HG03571 (cell line): ENCODE measurements around the gene MID1.

ENCODE experiments used
- ATAC-seq: cut with Tn5 transposase; IDR thresholded peaks from one replicate; pipeline ENCODE4 v1.9.1; 2021; ENCODE audit not compliant: unreplicated experiment

The MID1 gene

GRCh38 chrX:10578527-10578926 lies 41.9 kb downstream of the MID1 start:
- ATAC-seq, result no peak

GRCh38 chrX:10577853-10578252 lies 42.5 kb downstream of the MID1 start:
- no peak for ATAC-seq

DNA sequence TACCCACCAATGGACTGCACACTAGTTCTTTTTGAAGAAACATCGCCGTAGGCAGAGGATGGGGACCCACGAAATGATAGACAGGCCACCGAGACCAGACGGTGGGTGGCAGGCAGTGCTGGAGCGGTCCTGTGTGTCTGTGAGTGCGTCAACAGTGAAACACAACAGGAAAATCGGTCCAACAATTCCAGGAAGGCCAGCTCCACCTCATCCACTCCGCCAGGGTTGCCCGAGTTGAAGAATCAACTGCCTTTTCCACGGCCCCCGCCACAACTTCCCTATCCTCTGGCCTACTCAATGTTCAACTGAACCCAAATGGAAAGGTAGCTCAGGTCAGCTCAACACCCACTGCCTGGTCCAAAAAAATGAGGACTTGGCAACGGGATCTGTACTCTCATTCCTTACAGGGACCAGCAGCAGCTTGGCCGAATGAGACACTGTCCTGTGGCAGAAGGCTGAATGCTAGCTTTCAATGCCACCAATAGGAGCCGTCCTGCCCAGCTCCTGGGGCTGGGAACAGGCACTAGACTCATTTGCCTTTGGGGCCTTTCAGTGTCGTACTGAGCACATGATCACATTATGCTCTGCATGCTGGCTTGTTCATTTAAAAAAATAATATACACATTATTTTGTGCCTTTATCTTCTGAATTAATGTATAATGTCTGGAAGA lies 43.5 kb downstream of the MID1 start:
- no peak for ATAC-seq

DNA sequence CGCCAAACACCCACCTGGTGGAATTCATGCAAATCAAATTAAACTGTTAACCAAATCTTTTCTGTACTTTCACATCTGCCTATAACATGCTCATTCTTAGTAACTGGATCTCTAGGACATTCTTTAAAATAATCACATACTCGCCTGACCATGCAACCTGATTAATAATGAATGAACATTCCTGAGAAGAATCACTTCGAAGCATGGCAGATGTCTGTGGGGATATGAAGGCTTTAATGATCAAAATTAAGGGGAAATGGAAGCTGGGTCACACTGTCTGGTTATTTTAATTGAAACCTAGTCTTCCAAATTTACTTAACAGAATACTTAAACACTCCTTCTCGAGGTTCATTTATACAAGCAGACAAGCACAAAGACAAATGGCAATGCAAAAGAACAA lies 44.2 kb downstream of the MID1 start:
- no peak for ATAC-seq

DNA sequence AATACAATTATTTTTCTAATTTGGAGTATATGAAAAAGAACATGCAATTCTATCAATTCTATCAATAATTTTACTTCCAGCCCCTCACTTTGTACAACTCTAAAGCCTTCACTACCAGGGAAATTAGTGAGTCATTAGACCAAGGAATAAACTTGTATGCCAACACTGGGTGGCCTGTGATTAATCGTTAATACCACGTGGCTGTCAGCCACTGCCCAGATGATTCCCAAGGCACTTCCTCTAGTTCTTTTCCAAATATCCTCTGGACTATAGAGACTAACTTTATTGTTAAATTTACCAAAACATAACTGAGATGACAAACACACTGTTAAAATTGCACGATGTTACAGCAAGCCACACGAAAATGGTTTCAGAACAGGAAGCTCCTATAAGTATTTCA lies 45.7 kb downstream of the MID1 start:
- no peak for ATAC-seq

DNA sequence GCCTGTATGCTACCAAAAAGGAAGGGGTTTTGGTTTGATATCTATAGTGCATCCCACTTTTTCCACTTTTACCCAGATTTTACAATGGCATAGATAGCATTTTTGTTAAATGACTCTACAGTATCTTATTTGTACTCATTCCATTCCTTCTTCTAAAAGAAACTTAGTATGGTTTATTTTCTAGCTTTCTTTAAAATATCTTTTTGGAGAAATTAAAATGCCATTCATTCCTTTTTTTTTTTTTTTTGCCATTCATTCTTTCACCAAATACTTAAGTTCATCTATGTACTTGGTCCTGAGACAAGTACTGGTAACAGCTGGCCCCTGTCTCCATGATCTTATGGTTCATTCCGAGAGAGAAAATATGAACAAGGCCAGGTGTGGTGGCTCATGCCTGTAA lies 49.1 kb downstream of the MID1 start:
- ATAC-seq, result no peak

- ATAC-seq, result no peak
Measured at GRCh38 chrX:10570601-10571000, 49.8 kb downstream of the MID1 start.

DNA sequence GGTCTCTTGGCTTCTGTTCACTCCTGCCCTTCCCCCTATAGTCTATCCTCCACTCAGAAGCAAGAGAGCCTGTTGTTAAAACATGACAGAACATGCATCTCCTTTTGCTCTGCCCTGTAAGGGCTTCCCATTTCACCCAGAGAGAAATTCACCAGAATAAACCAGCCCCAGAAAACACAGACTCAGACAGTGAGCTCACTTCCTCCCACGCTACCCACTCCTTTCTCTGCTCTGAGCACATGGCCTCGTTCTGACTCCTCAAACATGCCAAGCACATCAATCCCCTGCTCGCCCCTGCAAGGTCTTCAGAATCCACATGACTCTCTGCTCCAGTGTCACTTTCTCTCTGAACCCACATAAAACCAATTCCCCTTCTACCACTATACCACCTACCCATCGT lies 50.4 kb downstream of the MID1 start:
- ATAC-seq, result no peak

GRCh38 chrX:10568428-10568827 lies 52.0 kb downstream of the MID1 start:
- ATAC-seq, result no peak

DNA sequence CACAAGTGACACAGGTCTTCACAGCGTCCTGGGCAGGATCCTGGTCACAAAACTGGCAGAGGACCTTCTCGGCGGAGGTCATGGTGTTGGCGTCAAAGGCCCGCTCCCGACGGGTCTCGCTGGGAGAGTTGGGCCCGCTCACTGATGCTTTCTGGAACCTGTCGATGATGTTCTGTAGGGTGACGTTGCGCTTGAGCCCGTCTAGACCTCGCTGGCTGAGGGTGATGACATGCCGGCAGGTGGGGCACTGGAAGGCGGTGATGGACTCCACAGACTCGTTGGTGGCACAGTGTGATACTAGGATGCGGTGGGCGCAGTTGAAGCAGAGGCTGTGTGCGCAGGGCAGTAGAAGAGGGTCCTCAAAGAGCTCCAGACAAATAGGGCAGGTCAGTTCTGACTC lies 53.2 kb downstream of the MID1 start:
- ATAC-seq, result no peak

- no peak for ATAC-seq
Measured at GRCh38 chrX:10566716-10567097, 53.7 kb downstream of the MID1 start.

DNA sequence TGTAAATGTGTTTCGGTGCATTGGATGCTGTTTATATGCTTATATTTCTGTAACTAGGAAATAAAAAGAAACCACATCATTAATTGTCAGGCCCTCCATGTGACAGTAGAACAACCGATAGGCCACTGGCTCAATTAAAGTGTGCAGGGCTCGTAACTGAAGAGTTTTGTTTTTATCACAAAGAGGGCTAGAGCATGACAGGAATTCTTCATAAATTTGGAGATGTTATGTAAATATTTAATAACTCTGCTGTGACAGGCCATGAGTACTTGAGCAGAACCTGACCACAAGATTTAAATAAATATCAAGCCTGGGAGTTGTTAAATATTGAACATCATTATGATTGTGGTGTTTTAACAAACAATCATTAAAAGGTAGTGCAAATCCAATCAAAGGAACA lies 55.9 kb downstream of the MID1 start:
- no peak for ATAC-seq

GRCh38 chrX:10557166-10557565 lies 63.2 kb downstream of the MID1 start:
- no peak for ATAC-seq

DNA sequence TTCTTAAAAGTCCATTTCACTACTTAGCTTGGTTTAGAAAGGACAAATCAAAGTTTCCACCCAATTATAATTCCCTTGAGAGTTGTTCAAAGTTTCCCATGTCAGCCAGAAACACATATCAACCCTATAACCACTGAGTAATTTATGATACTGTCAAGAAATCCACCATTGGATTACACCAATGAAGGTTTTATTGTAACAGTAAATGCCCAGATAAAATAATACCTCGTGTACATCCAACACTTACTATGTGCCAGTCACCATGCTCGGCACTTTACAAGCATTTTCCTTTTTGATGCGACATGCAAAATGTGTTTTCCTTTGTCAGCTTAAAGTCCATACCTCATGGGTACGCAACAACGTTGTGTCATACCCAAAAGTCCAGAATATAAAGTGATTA lies 64.0 kb downstream of the MID1 start:
- ATAC-seq, result no peak

GRCh38 chrX:10555846-10556245 lies 64.5 kb downstream of the MID1 start:
- no peak for ATAC-seq

DNA sequence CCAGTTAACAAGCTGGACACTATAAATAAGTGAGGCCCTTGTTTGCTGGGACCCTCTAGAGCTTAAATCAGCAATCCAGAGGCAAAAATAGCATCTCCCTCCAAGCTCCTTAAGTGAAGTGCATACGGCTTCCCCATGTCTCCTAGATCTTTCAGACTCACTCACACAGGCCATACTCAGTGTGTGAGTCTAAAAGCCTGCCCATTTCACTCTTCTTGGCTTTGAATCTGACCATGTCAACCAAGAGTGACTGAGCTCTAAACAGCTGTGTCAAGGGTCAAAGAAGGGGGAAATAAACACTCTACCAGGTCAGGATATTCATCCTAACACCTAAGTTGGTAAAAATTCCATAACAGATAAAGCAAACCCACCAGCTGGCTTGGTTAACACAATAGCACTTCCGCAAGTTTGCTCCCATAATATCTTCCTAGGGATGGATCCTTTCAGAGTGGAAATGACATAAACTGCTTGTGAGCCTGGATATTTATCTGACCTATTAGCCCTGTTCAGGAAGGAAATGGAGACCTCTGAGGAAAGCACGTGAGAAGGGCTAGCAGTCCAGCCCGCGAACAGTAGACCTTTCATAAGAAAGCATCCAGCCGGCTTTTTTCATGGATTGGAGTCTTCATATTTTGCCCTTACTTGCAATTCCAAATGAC lies 65.6 kb downstream of the MID1 start:
- ATAC-seq, result no peak

GRCh38 chrX:10549280-10549679 lies 71.1 kb downstream of the MID1 start:
- ATAC-seq, result no peak

DNA sequence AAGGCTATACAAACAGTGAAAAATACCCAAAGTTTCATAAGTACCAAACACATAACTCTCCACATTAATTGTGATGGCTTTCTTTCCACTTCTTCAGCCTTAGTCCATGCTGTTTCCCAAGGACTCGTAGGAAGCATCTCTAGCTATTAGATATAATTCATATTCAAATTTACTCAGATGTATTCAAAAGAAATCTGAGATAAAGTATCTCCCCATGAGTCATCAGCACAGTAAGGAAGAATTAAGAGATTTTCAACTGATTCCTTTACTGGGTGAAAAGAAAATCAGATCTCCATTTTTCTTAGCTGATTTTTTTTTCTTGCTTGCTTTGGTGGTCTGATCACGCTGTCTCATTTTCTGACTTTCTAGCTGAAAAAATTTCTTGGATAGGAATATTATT lies 71.7 kb downstream of the MID1 start:
- no peak for ATAC-seq

- ATAC-seq, result no peak
Measured at GRCh38 chrX:10545882-10546281, 74.5 kb downstream of the MID1 start.

DNA sequence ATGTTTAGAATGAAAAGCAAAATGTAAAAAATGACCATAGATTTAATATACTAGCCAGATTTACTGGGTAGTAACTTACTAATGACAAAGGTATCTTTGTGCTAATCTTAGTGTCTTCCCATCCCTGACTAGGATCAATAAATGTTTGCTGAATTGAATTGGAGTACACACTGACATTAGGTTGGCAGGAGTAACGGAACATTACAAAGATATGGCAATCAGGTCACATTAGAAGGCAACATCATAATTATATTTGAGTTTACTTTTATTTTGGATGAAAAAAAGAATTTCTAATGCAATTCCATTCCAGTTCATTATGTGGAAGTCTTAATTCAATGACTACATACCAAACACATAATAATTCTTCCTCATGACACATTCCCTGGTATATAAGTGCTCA lies 77.8 kb downstream of the MID1 start:
- ATAC-seq, result no peak

- ATAC-seq, result no peak
Measured at GRCh38 chrX:10538831-10539230, 81.6 kb downstream of the MID1 start.

DNA sequence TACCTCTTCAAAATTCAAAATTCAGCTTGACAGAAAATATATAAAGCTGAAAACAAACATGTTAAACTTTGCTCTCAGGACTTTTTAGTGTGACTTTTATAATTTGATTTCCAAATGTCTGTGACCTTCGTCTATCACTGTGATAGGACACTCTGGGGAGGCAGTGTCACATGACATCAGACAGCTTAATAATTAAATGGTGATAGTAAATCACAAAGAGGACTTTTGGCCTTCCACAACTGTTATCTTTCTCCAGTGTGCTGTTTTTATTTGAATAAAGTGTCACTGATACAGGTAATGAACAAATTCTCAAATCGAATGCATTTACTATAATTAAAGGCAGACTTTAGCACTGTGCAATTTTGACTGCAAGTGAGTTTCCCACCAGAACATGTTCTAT lies 83.1 kb downstream of the MID1 start:
- no peak for ATAC-seq

GRCh38 chrX:10536744-10537143 lies 83.6 kb downstream of the MID1 start:
- ATAC-seq, result no peak
